GM12874 (cell line): ENCODE data around the gene IRF3.

Experiments
- CTCF ChIP-seq: IDR thresholded peaks from 2 replicates; pipeline ENCODE4 v1.5.1; 2011; ENCODE audit warnings: low read depth, mild to moderate bottlenecking, control low read depth, low read length, moderate library complexity; ENCODE audit not compliant: insufficient read depth

Gene IRF3

DNA sequence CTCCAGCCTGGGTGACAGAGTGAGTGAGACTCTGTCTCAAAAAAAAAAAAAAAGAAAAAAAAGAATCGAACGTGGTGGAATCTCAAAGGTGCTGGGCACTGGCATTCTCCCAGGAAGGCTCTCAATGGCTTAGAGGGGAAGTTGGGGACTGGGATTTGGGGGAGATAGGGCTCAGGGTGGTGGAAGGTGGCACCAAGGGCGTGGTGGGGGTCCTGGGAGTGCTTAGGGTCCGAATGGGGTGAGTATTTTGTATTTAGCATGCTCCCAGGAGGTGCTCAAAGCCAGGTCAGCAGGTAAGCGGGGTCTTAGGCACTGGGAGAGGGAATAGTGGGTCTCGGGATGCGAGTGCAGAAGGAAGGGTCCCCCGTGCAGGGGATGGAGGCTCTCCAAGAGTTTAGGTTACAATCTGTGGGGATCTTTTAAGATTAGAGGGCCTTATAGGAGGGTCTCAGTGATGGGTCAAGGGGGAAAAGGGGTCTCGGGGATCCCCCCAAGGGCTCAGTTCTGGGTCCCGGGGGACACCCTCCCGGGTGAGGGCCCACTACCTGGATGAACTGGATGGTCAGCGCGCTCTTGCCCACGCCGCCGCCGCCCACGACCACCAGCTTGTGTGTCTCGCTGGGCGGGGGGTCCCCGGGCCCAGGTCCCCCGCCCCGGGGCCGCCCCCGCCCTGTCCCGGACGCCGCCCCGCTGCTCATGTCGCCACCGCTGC is 26.1 kb downstream of the IRF3 start:
- TF ChIP-seq CTCF, result no peak

GRCh38 chr19:49637821-49638738 is 27.6 kb downstream of the IRF3 start:
- no peak for TF ChIP-seq CTCF

GRCh38 chr19:49636233-49636932 is 29.3 kb downstream of the IRF3 start:
- no peak for TF ChIP-seq CTCF

GRCh38 chr19:49635530-49636232 is 30.0 kb downstream of the IRF3 start:
- no peak for TF ChIP-seq CTCF

- TF ChIP-seq CTCF, result no peak
Observed at GRCh38 chr19:49632576-49632975, 33.1 kb downstream of the IRF3 start.

- TF ChIP-seq CTCF, result no peak
Observed at GRCh38 chr19:49631610-49632192, 34.0 kb downstream of the IRF3 start.
